OCI-M2 (cell line): ENCODE measurements around the gene OR10R2.

ENCODE experiments used
- DNase-seq: peaks from one replicate; lab custom pipeline; 2025; ENCODE audit not compliant: unreplicated experiment; lab: John Stamatoyannopoulos, UW

Gene OR10R2

GRCh38 chr1:158521666-158522058 is 49.6 kb downstream of the OR10R2 start:
- no peak for DNase-seq

DNA sequence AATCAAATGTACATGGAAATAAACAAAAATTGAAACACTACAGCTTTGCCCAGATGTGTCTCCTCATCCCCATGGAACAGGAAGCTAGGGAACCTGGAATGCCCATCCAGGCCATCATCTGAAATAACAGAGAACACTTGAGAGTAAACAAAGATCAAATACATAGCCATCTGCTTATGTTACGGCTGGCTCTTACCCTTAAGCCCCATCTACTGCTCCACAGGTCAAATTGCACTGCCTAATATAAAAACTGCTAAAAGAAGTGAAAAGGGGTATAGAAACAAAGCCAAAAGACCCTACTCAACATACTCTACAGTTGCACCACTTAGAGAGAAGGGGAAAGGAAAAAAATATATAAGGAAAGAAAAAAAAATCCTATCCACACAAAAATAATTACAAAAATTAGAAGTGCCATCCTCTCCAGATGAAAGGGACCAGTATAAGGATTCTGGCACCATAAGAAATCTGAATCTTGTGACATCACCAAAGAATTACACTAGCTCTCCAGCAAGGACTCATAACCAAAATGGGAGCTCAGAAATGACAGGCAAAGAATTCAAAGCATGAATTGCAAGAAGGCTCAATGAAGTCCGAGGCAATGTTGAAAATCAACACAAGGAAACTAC is 55.3 kb downstream of the OR10R2 start:
- DNase-seq: no peak
